Muscle of back (tissue), 11 donors: ENCODE results near the gene HHATL. TPM values are rescaled to one million over a fixed set of nuclear protein-coding genes. Genes with fewer than 3 reads are reported as not detected.

Experiments used
- DNase-seq, 3 donors: peaks; one replicate each; pipeline versions ENCODE4 v3.0.0 to v3.0.0-alpha.2; 2013
- polyA plus RNA-seq, 10 donors: library from polyadenylated mRNA; unstranded; fragments of 120-200 nt; gene quantifications; one replicate each; pipeline ENCODE4 v1.2.1, GENCODE V29; 2013; ENCODE audit not compliant: insufficient read length in 10 of 10

Gene HHATL
- polyA plus RNA-seq, 10 donors = 20.7 to 85.0 (median 48.6) TPM

DNA sequence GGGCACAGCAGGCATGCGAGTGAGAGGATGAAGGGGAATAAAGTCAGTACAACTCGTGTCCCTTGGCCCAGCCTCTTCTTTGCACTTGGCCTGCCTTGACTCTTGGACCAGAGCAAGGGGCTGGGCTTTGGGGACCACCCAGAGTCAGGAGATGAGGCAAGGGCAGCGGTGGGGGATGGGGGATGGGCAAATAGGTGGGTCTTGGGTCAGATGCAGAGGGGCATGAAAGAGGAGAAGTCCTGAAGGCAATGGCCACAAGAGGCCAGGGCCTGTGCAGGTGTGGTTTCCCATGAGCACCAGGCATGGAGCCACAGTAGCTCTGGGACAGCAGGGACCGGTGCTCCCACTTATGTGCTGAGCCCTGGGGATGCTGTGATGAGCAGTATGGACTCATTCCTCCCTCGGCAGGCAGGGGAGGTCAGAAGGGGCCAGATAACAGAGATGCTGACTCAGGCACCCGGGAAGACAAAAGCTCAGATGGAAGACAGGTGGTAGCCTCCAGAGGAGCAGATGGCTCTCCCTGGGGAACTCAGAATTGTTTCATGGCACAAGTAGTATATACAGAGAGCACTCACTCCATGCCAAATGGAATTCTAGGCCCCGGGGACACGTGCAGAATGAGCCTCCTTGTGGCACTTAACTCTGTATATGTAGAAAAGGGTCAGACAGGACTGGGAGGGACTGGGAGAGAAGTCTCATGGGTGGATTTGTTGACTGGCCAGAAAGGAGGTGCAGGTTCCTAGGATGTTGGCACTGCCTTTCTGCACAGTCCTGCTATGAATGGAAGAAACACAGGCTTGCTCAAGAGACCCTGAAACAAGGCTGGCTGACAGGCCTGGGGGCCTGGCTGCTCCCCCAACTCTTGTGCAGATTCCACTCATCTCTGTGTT is 34.8 kb downstream of the HHATL start:
- peak in 1 of 3 donors; percentile 26 for DNase-seq

DNA sequence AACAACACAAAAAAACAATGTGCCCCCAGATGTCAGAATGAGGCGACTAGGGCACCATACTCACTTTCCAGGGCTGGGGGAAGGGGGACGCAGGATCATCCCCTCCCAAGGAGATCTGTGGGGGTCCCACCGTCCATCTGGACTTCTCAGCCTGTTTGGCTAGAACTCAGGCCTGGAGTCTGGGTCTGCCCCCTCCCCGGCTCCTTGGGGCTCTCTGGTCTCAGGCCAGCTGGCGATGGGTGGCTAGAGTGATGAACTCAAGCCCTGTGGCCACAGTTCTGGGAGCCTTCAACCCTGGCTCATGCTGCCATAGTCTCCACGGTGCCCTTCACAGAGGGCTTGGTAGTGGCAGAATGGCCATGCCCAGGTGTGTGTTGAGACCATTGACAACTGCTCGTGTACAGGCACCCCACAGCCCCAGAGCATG is 35.5 kb downstream of the HHATL start:
- DNase-seq = peak in 1 of 3 donors; percentile 20

DNA sequence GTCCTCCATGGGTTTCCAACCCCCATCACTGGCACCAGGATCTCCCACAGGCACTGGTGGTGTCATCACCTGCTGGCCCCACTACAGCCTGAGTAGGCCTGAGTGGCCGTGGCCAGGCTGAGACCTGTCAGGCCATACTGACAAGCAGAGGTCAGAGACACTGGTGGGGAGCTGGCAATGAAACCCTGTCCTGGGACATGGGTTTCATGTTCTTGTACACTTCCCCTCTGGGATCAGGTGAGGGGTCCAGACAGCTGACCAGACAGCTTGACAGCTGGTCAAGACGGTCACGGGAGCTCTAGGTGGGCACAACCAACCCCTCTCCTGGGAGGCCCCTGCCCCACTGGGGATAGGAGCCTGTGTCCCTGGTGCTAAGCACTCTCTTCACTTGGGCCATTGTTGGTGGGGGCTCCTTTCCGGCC is 36.0 kb downstream of the HHATL start:
- DNase-seq = peak in 1 of 3 donors; percentile 22

DNA sequence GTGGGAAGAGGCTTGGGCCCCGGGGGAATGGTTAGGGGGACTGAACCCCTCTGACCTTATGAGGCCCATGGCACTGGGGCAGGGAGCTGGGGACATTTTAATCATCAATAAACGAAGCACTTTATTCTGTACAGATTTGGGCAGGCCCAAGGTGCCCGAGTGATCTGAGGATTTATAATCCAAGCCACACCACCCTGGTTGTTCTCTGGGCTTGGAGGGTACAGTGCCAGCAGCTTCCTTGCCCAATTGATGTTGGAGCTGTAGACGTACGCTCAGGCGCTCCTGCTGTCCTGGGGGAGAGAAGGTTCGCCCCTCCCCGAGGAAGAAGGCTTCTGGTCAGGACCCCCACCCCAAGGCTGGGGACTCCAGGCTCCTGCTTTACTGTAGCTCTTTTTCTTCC is 36.6 kb downstream of the HHATL start:
- no peak for DNase-seq

DNA sequence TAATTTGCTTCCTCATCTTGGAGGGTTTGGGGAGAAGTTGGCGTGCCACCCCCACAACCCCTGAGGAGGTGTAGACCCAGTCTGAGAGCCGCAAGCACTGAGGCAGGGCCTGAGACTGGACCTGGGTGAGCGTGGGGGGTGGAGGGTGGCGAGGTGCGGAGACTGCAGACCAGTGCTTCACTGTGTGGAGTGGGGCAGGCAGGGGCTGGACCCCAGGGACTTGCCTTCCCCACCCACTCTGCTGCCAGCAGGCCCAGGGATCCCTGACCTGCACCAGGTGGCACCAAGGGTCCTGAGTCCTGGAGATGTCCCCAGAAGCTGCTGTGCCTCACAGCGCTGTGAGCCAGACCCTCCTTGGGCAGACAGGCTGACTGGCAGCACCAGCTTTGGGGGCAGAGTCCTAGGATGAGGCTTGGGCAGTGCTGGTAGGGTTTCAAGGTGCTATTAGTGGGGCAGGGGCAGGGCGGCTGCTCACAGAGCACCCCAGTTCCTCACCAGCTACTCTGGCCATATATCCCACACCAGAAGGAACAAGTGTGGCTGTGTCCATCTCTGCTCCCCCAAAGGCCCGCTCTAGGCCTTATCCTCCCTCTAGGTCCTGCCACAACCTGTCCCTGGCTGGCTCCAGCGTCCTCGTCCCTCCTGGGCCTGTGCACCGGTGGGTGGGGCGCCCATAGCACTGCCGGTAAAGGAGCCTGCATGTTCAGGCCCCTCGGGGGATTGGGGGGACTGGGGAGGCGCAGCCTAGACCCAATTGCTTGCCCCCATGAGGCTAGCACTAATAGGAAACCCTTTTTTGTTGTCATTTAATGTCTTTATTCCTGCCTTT is 37.3 kb downstream of the HHATL start:
- no peak for DNase-seq

DNA sequence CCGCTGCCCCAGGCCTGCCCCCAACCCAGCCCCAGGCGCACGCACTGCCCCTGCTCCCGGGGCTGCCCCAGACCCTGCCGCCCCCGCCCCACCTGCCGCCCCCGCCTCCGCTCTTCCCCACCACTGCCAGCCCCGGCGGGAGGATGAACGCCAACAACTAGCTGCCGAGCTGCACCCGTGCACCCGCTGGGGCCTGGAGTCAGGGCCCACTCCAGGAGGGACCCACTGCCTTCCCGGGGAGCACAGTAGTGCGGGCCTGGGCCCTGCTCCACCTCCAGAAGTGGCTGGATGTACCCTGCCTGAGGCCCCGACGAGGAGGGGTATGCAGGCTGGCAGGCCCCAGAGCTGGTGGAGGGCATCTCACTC is 38.2 kb downstream of the HHATL start:
- DNase-seq = no peak

DNA sequence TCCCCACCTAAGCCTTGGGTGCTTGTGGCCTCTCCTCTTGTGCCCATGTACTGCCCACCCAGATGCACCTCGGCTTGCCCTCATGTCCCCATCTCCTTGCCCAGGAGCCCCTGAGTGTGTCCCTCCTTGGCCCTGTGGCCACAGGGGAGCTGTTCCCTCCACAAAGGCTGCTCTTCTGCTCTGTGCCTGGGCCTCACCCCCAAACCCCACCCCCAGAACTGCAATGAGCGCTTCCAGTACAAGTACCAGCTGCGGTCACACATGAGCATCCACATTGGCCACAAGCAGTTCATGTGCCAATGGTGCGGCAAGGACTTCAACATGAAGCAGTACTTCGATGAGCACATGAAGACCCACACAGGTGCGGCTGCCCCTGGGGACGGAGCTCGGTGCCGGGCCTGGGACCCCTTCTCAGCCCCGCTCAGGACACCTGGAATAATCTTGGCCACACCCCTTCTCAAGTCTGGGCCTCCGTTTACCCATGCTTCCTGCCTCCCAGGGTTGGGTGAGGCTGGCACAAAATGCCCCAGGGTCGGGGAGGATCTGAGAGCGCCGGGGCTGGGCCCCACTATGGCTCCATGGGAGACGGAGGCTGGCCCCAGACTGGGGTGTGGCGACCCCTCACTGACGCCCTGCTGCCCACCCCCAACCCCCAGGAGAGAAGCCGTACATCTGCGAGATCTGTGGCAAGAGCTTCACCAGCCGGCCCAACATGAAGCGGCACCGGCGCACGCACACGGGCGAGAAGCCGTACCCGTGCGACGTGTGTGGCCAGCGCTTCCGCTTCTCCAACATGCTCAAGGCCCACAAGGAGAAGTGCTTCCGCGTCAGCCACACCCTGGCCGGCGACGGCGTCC is 38.8 kb downstream of the HHATL start:
- DNase-seq = no peak

DNA sequence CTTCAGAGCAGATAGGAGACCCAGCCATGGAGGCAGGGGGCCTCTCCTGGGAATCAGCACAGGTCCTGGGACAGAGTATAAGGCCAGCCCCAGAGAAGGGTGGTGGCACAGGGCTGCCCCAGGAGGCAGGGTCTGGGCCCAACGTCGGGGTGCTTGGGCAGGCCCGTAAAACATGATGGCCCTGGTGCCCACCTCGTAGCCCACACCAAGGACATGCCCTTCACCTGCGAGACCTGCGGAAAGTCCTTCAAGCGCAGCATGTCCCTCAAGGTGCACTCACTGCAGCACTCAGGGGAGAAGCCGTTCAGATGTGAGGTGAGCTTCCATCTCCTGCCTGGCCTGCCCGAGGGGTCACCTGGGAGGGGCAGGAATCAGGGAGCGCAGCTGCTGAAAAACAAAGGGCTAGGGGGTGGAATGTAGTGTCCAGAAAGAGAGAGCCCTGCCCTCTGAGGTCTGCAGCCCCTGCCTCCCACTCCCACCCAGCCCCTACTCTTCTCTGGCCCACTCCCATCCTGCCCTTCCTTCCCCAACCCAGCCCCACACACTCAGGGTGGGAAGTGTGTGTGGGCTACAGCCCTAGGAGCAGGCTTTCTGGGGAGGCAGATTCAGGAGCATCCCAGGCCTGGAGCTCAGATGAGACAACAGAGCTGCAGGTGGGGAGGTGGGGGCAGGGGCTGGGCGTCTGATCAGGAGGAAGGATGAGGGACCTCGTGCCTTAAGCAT is 39.6 kb downstream of the HHATL start:
- no peak for DNase-seq

DNA sequence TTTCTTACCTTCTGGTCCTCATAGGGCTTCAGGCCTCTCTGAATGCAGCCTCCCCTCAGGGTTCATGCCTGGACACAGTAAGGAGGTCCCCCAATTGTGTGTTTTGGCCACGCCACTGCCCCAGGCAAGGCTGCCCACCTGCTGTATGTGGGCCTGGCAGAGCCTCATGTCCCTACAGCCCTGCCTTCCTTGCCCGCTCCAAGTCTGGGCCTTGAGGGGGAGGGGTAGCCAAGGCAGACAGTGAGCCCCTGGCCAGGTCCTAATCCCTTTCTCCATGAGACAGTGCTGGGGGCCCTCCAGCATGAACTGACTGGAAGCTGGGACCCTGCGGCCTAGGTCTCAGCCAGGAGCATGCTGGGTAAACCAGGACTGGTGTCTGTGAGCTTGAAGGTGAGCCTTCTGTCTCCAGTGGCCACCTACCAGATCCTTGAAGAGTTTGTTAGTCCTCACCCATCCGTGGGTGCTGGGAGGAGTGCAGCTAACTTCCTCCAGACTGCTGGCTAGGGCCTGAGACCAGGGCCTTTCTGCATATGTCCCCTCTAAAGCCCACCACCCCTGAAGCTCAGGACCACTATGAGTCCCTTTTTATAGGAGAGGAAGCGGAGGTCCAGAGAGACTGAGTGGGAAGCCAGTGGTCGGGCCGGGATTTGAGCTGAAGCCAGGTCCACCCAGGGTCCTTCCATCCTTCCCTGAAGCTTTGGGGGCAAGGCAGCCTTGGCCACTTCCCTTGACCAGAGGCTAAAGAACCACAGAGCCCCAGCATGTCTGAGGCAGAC is 40.4 kb downstream of the HHATL start:
- DNase-seq = peak in 1 of 3 donors; percentile 12

DNA sequence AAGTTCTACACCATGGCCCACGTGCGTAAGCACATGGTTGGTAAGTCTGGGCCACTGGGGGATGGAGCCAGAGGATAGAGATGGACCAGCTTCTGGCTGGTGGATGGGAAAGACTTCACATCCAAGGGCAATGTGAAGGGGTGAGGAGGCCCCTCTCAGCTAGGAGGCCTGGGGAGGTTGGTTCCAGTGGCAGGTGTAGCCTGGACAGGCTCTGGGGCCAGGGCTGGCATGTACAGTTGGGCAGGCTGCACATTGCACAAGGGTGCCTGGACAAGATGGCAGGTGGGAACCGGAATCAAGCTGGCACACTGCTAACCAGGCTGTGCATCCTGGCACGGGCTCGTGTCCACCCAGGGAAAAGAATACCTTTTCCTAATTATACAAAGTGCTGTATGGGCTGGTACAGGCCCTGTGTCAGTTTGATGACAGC is 41.0 kb downstream of the HHATL start:
- DNase-seq = no peak

DNA sequence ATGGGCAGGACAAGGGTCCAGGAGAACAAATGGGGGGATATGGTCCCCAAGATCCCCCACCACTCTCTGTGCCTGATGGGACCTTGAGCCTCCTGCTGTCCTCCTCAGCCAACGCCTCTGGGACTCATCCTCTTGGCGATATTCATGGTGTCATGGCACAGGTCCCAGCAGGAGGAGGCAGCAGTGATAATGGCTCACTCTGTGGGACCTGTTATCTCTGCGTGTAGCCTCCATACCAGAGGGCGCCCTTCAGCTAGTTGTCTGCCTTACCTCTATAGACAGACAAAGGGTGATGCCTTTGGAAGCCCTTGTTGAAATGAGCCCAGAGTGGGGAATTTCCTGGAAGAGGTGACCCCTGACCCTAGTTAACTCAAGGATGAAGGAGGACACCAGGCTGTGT is 41.7 kb downstream of the HHATL start:
- DNase-seq = no peak

DNA sequence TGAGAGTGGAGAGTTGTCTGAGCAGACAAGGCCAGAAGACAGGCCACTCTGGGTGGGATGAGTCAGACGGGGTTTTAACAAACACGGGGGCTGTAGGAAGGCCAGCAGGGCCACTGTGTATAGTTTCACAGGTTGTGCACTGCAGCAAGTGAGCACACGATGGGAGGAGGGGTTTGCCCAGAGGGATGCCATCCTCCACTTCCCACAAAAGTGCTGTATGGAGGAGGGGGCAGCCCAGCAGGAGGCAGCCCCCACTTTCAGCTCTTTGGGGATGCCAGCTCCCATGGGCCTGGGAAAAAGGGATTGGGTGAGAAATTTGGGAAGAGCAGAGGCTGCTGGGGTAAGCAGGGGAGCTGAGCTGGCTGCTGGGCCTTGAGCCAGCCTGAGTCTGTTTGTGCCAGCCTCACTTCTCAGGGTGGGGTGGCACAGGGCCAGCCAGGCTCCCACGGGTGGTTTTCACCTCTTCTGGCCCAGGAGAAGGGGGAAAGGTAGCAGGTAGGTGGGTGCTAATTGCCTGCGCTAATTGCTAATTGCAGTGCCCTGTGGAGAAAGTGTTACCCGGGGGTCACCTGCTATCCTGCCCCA is 42.4 kb downstream of the HHATL start:
- no peak for DNase-seq

DNA sequence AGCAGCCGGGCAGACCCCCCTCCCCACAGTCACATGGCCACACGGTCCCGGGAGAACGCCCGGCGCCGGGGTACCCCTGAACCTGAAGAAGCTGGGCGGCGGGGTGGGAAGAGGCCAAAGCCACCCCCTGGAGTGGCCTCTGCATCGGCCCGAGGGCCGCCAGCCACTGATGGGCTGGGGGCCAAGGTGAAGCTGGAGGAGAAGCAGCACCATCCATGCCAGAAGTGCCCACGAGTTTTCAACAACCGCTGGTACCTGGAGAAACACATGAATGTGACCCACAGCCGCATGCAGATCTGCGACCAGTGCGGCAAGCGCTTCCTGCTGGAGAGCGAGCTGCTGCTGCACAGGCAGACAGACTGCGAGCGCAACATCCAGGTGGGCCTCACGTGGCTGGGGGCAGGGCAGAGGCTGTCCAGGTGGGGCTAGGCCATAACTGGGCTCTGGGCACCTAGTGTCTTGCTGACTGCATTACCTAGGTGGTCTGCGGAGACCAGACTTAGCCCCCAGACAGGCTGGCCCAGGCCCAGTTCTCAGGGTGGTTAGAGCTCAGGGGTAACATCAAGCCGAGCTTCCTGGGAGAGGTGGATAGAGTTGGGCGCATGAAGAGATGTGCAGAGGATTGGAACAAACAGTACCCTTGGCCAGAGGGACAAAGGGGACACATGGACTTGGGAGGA is 43.0 kb downstream of the HHATL start:
- peak in 1 of 3 donors; percentile 21 for DNase-seq

DNA sequence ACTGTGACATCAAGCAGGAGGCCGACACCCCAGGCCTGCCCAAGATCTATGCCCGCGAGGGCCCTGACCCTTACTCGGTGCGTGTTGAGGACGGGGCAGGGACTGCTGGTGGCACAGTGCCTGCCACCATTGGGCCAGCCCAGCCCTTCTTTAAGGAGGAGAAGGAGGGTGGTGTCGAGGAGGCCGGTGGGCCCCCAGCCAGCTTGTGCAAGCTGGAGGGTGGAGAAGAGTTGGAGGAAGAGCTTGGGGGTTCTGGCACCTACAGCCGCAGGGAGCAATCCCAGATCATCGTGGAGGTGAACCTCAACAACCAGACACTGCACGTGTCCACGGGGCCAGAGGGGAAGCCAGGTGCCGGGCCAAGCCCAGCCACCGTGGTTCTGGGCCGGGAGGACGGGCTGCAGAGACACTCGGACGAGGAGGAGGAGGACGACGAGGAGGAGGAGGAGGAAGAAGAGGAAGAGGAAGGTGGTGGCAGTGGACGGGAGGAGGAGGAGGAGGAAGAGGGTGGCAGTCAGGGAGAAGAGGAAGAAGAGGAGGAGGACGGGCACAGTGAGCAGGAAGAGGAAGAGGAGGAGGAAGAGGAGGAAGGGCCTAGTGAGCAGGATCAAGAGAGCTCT is 43.7 kb downstream of the HHATL start:
- peak in 1 of 3 donors; percentile 25 for DNase-seq

DNA sequence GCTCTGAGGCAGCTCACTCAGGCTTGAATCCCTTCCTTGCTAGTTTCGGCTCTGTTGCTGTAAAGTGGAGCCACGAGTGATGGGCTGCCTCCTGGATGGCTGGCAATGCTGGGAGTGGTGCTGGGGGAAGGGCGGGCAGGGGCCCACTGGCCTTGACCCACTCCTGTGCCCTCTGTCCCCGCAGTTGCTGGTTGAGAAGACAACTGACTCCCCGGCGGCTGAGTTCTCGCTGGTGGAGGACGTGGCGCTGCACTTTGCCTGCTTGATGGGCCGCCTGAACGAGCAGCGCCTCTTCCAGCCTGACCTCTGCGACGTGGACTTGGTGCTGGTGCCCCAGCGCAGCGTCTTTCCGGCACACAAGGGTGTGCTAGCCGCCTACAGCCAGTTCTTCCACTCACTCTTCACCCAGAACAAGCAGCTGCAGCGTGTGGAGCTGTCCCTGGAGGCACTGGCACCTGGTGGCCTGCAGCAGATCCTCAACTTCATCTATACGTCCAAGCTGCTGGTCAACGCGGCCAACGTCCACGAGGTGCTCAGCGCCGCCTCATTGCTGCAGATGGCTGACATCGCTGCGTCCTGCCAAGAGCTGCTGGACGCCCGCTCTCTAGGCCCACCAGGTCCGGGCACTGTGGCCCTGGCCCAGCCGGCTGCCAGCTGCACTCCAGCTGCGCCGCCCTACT is 44.4 kb downstream of the HHATL start:
- DNase-seq = peak in 1 of 3 donors; percentile 57

DNA sequence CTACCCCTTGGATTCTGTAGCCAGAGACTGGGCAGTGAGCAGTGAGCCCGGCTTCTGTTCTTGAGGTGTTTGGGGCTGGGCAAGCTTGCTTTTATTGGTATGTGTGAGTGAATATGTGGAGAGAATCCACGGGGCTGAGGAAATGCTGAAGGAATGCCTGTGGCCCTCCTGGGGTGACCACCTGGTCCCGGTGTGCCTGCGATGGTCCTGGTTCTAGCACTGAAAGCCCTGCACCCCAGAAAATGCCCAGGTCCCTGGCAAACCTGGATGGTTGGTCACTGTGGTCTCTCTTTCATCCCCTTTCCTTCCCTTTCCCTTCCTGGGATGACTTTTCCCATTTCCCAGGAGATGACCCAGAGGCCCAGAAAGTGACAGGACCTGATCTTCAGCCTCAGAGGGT is 44.9 kb downstream of the HHATL start:
- DNase-seq = no peak

DNA sequence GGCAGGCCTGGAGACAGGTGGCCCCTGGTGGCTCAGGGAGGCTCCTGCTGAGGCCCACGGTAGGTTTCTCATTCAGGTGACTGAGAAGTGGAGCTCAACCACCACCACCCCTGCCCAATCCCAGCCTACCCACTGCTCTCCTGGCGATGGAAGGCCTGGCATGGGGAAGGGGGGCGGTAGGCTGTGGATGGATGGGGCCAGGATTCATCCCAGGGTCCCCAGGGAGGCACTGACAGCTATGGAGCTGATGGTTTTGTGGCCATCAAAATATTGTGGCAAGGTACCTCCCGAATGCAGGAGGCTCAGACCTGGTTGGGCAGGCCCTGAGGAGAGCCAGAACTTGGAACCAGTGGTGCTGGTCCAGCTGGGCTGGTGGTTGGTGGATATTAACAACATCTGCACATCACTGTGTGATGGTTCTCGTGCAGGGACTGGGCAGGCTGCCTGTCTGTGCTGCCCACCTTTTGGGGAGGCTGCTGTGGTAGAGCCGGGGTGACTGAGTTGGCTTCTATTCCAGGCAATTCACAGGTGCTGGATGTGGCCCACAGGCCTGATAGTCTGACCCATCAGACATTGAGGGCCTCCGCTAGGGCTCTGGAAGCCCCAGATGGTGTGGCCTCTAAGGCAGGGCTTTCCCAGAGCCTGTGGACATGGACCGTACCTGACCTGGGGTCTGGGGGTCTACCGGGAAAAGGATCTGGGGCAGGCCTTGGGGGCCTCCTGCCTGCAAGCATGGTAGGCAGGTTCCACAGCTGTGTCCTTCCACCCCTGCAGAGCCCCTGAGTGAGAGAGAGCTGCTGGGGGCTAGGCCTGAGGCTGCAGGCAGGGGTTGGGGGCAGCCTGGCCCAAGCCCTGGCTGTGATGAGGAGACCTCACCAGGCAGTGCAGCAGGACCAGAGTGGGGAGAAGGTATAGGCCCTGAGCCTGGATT is 45.7 kb downstream of the HHATL start:
- peak in 1 of 3 donors; percentile 11 for DNase-seq
